DMS114 treated with DMSO at 0.1 percent for 48 hours (cell line): ENCODE results near the gene PTPN3.
"Not testable (repeated sequence)": the region's sequence is repeated elsewhere in the genome, so short reads cannot be mapped to it uniquely, and the experiment has no call there.

Experiments used
- DNase-seq: peaks from one replicate; lab custom pipeline; 2025; ENCODE audit not compliant: unreplicated experiment; lab: John Stamatoyannopoulos, UW

Gene PTPN3

GRCh38 chr9:109498195-109499092, at the start of gene PTPN3:
Gene PTPN3, minus strand, starts transcription at chr9:109498307. Its CDS starts 34,873 bp downstream, at chr9:109463434.
- no peak for DNase-seq

GRCh38 chr9:109544954-109545353, 46.8 kb upstream of the PTPN3 start:
- not testable (repeated sequence) for DNase-seq

- DNase-seq = no peak
Measured at GRCh38 chr9:109542922-109543321, 44.8 kb upstream of the PTPN3 start.

GRCh38 chr9:109538346-109538745, 40.2 kb upstream of the PTPN3 start:
- DNase-seq = no peak

- no peak for DNase-seq
Measured at GRCh38 chr9:109537288-109537687, 39.2 kb upstream of the PTPN3 start.

- DNase-seq = no peak
Measured at GRCh38 chr9:109536859-109537258, 38.8 kb upstream of the PTPN3 start.

GRCh38 chr9:109535365-109535764, 37.3 kb upstream of the PTPN3 start:
- DNase-seq = no peak

- no peak for DNase-seq
Measured at GRCh38 chr9:109534151-109534550, 36.0 kb upstream of the PTPN3 start.

GRCh38 chr9:109532652-109533051, 34.5 kb upstream of the PTPN3 start:
- not testable (repeated sequence) for DNase-seq

GRCh38 chr9:109522106-109522505, 24.0 kb upstream of the PTPN3 start:
- DNase-seq = no peak

- peak; percentile 32 for DNase-seq
Measured at GRCh38 chr9:109520475-109521132, 22.5 kb upstream of the PTPN3 start.

GRCh38 chr9:109519366-109519765, 21.3 kb upstream of the PTPN3 start:
- DNase-seq = no peak

GRCh38 chr9:109518621-109519335, 20.7 kb upstream of the PTPN3 start:
- DNase-seq = no peak

- DNase-seq = no peak
Measured at GRCh38 chr9:109517901-109518377, 19.8 kb upstream of the PTPN3 start.

GRCh38 chr9:109513871-109514270, 15.8 kb upstream of the PTPN3 start:
- DNase-seq = no peak

GRCh38 chr9:109512170-109512756, 14.2 kb upstream of the PTPN3 start:
- no peak for DNase-seq

- DNase-seq = no peak
Measured at GRCh38 chr9:109510506-109510905, 12.4 kb upstream of the PTPN3 start.

- DNase-seq = not testable (repeated sequence)
Measured at GRCh38 chr9:109510042-109510441, 11.9 kb upstream of the PTPN3 start.

- DNase-seq = no peak
Measured at GRCh38 chr9:109509611-109510010, 11.5 kb upstream of the PTPN3 start.

- no peak for DNase-seq
Measured at GRCh38 chr9:109507421-109507838, 9.3 kb upstream of the PTPN3 start.

GRCh38 chr9:109506097-109506712, 8.1 kb upstream of the PTPN3 start:
- no peak for DNase-seq
